DND-41 (cell line): ENCODE data around the gene TNS3.

Experiments
- ATAC-seq: fragments of 200-7000 bp; cut with Tn5 transposase; 3 replicates; pipeline ENCODE4 v1.9.1; 2021; ENCODE audit warnings: low read depth; ENCODE audit not compliant: insufficient read depth
- DNase-seq: peaks from one replicate; pipeline ENCODE4 v3.0.0-alpha.2; 2020
- H2AFZ ChIP-seq: 2 replicates; pipeline ENCODE4 v1.6.0; 2012; ENCODE audit warnings: low read depth, low read length
- H3K27ac ChIP-seq: 2 replicates; pipeline ENCODE4 v1.5.1; 2012; ENCODE audit warnings: low read length, inconsistent platforms
- H3K27me3 ChIP-seq: fragments of 200-600 bp; sonication (generic); 2 replicates; pipeline ENCODE4 v1.6.0; 2012; ENCODE audit warnings: low read length, mild to moderate bottlenecking, inconsistent platforms; ENCODE audit not compliant: insufficient read depth, poor library complexity
- H3K36me3 ChIP-seq: 2 replicates; pipeline ENCODE4 v1.5.1; 2012; ENCODE audit warnings: low read length, inconsistent platforms; ENCODE audit not compliant: insufficient read depth
- H3K4me1 ChIP-seq: 2 replicates; pipeline ENCODE4 v1.5.1; 2012; ENCODE audit warnings: mild to moderate bottlenecking, low read length; ENCODE audit not compliant: insufficient read depth
- H3K4me2 ChIP-seq: 2 replicates; pipeline ENCODE4 v1.6.0; 2012; ENCODE audit warnings: mild to moderate bottlenecking, moderate library complexity, low read length, inconsistent platforms; ENCODE audit not compliant: insufficient read depth
- H3K4me3 ChIP-seq, 2 experiments: fragments of 200-600 bp in 1 of 2; shearing (Covaris generic) in 1 of 2; 2 replicates each; pipeline ENCODE4 v1.5.1; 2012 to 2016; ENCODE audit warnings: inconsistent platforms in 2 of 2, low read length in 2 of 2, mild to moderate bottlenecking in 2 of 2, low read depth in 1 of 2, moderate library complexity in 1 of 2
- H3K79me2 ChIP-seq: 2 replicates; pipeline ENCODE4 v1.6.0; 2012; ENCODE audit warnings: low read length, inconsistent platforms; ENCODE audit not compliant: insufficient read depth
- H3K9ac ChIP-seq: 2 replicates; pipeline ENCODE4 v1.6.0; 2012; ENCODE audit warnings: low read depth, mild to moderate bottlenecking, inconsistent platforms, low read length, moderate library complexity
- H3K9me3 ChIP-seq: 2 replicates; pipeline ENCODE4 v1.5.1; 2012; ENCODE audit warnings: low read length, moderate library complexity, mild to moderate bottlenecking, inconsistent platforms; ENCODE audit not compliant: insufficient read depth, severe bottlenecking
- H4K20me1 ChIP-seq: 2 replicates; pipeline ENCODE4 v1.6.0; 2012; ENCODE audit warnings: low read length; ENCODE audit not compliant: insufficient read depth
- EZH2 ChIP-seq: IDR thresholded peaks from 3 replicates; pipeline ENCODE4 v1.6.1; 2012; ENCODE audit warnings: borderline replicate concordance, low read depth, mild to moderate bottlenecking, moderate library complexity, low read length, inconsistent platforms; ENCODE audit not compliant: severe bottlenecking
- TF ChIP-seq, protein P1 (sequence below): IDR thresholded peaks from 2 replicates; pipeline ENCODE4 v1.5.1; 2012; ENCODE audit warnings: borderline replicate concordance, low read length, moderate library complexity, mild to moderate bottlenecking; ENCODE audit not compliant: poor library complexity, severe bottlenecking; ENCODE audit errors: extremely low read depth

Gene TNS3

DNA sequence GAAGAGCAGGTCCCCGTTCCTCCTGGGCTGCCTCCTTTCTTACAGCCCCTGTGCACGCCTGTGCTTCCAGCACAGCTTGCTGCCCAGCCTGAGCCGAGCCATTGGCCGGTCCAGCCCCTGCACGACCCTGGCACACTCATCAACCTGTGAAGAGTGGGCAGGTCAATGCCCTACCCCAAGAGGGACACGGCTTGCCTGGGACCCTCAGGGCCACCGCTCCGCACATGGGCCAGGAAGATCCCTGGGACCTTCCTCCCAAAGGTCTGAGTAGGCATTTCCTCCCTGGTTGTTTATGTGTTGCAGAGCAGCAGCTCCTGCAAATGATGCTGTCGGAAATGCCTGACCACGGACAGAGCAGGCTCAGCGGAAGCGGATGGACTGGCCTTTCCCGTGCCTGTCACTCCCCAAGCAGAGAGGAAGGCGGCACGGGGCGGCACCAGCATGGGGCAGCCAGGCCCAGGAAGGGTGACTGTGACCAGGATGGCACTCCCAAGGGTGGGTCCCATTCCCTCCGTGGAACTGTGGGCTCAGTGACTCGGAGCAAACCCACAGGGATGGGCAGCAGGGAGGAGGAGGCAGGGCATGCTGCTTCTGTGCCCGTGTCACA lies 252.5 kb downstream of the TNS3 start:
- TF ChIP-seq, protein P1, sequence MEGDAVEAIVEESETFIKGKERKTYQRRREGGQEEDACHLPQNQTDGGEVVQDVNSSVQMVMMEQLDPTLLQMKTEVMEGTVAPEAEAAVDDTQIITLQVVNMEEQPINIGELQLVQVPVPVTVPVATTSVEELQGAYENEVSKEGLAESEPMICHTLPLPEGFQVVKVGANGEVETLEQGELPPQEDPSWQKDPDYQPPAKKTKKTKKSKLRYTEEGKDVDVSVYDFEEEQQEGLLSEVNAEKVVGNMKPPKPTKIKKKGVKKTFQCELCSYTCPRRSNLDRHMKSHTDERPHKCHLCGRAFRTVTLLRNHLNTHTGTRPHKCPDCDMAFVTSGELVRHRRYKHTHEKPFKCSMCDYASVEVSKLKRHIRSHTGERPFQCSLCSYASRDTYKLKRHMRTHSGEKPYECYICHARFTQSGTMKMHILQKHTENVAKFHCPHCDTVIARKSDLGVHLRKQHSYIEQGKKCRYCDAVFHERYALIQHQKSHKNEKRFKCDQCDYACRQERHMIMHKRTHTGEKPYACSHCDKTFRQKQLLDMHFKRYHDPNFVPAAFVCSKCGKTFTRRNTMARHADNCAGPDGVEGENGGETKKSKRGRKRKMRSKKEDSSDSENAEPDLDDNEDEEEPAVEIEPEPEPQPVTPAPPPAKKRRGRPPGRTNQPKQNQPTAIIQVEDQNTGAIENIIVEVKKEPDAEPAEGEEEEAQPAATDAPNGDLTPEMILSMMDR = no peak
- no peak for TF ChIP-seq EZH2
- H3K36me3 ChIP-seq = no peaks in the 10 kb centered on the region
- no peaks in the 10 kb centered on the region for H4K20me1 ChIP-seq
- no peak overlapping the region for H3K4me2 ChIP-seq
- no peak overlapping the region for H2AFZ ChIP-seq
- no peaks in the 10 kb centered on the region for H3K79me2 ChIP-seq
- no peak for ATAC-seq
- H3K4me1 ChIP-seq = no peaks in the 10 kb centered on the region
- H3K27ac ChIP-seq = no peak overlapping the region
- H3K9me3 ChIP-seq = no peaks in the 10 kb centered on the region
- H3K9ac ChIP-seq = no peak overlapping the region
- no peak overlapping the region for H3K4me3 ChIP-seq
- no peaks in the 10 kb centered on the region for H3K27me3 ChIP-seq
- no peak for DNase-seq

DNA sequence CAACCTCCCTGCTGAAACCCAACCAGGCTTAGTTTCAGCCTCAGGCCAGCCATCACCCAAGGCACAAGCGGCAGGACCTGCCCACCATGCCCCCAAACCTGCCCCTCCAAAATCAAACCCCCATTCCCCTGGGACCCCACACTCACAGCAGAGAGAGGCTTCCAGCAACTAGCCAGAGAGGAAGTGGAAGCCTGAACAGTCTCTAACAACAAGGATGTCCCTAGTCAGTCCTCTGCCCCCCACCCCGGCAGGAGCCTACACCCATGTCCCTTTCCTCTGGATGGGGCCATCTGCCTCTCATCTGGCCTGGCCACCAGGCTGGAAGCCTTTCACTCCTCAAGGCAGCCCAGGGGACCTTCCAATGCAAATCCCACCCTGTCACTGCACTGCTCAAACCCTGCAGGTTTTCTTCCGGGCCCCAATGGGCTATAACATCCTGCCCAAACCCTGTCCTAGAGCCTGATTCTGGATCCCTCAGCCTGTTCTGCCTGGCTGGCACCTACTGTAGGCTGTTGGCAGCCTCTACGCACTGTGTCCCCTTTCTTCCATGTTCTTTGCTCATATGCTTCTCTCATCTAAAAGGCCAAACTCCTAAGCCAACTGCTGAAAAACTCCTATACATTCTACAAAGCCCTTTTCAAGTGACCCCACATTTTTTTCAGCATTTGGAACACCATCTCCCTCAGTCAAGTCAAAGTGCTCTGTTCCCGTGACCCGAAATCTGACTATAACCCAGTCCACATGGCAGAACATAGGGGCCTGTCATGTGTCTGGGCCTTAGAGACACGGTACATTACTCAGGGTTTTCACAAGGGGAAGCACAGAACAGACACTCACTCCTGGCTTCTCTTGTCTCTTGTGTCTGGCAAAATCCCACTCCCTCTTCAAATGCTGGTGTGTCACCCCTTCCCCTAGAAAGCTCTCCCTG lies 253.3 kb downstream of the TNS3 start:
- H3K9ac ChIP-seq = no peak overlapping the region
- H2AFZ ChIP-seq = no peak overlapping the region
- TF ChIP-seq EZH2 = no peak
- TF ChIP-seq, protein P1 = no peak
- no peaks in the 10 kb centered on the region for H3K27me3 ChIP-seq
- H3K27ac ChIP-seq = no peak overlapping the region
- no peaks in the 10 kb centered on the region for H3K9me3 ChIP-seq
- no peak overlapping the region for H3K4me3 ChIP-seq
- H4K20me1 ChIP-seq = no peaks in the 10 kb centered on the region
- H3K79me2 ChIP-seq = no peaks in the 10 kb centered on the region
- no peaks in the 10 kb centered on the region for H3K4me1 ChIP-seq
- no peak for DNase-seq
- no peak overlapping the region for H3K4me2 ChIP-seq
- no peak for ATAC-seq
- no peaks in the 10 kb centered on the region for H3K36me3 ChIP-seq

DNA sequence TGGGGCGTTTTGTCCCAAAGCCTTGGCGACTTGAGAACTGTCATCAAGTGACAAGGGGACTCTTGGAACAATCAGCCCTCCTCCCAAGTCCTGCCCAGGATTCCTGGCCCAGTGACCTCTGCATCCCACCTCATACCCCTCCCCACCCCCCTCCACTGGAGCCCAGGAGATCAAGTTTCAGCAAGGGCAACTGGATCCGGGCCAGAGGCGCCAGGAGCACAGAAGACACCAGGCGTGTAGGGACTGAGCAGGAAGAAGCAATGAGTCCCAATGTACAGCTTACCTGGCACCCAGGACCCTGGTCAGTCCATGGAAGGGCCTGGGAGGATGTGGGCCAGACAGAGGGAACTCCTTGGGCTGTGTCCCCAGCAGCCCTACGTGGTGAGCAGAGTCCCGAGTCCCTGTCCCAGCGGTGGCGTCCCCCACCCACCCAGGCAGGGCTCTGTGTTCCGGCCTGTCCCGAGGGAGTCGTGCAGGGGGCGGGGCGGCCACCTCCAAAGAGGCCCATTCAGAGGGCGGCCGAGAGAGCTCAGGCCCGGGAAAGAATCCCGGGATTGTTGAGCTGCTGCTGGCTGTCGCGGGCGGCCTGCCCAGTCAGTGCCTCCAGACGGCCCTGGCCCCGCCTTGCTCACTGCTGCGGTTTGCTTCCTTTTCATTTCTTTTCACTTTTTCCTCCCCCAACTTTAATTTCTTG lies 254.1 kb downstream of the TNS3 start:
- no peak overlapping the region for H2AFZ ChIP-seq
- DNase-seq (no peak), ATAC-seq (no peak)
- H3K4me1 ChIP-seq = no peaks in the 10 kb centered on the region
- no peak overlapping the region for H3K9ac ChIP-seq
- no peak overlapping the region for H3K27ac ChIP-seq
- TF ChIP-seq EZH2 = no peak
- TF ChIP-seq, protein P1 = no peak
- no peaks in the 10 kb centered on the region for H3K36me3 ChIP-seq
- H3K4me3 ChIP-seq = no peak overlapping the region
- no peaks in the 10 kb centered on the region for H4K20me1 ChIP-seq
- H3K4me2 ChIP-seq = no peak overlapping the region
- no peaks in the 10 kb centered on the region for H3K79me2 ChIP-seq
- no peaks in the 10 kb centered on the region for H3K9me3 ChIP-seq
- no peaks in the 10 kb centered on the region for H3K27me3 ChIP-seq
